Loucy (cell line): ENCODE results near the gene SCMH1.

Experiments
- CTCF ChIP-seq: fragments of 200-600 bp; sonication (generic); conservative IDR thresholded peaks from 2 replicates; pipeline ENCODE4 v1.5.1; 2014; ENCODE audit warnings: mild to moderate bottlenecking, antibody characterized with exemption, low read length
- EZH2phosphoT487 ChIP-seq: fragments of 200-600 bp; IDR thresholded peaks from 2 replicates; pipeline ENCODE4 v1.6.1; 2018; ENCODE audit warnings: antibody characterized with exemption, mild to moderate bottlenecking, moderate library complexity, borderline replicate concordance

- TF ChIP-seq CTCF, result no peak
- no peak for TF ChIP-seq EZH2phosphoT487
Observed at GRCh38 chr1:41274752-41275545, 32.8 kb upstream of the SCMH1 start.
